Measurements from ENCODE around the gene KIRREL3. TPM values are rescaled to one million over a fixed set of nuclear protein-coding genes. Genes with fewer than 3 reads are reported as not detected.

Gene KIRREL3
- total and polyA plus RNA-seq, 4 donors = 0.90 TPM; not detected in 3

GRCh38 chr11:126660761-126661425 lies 339.7 kb downstream of the KIRREL3 start:
- no peak for DNase-seq
- Histone ChIP-seq H3K9me3 (ENCODE audit: control insufficient read depth, low read length) (no peaks in the 10 kb centered on the region), H3K27ac (ENCODE audit: low read depth in 1 of 2, low read length in 2 of 2) (no peak overlapping the region), H3K4me1 (ENCODE audit: control insufficient read depth in 1 of 2, insufficient read depth in 2 of 2, low read length in 2 of 2) (no peaks in the 10 kb centered on the region), H3K36me3 (ENCODE audit: control insufficient read depth in 1 of 2, insufficient read depth in 2 of 2, low read length in 1 of 2) (no peaks in the 10 kb centered on the region), H3K27me3 (ENCODE audit: control insufficient read depth in 1 of 2, insufficient read depth in 2 of 2, low read length in 1 of 2) (no peaks in the 10 kb centered on the region), H3K4me3 (ENCODE audit: low read length in 2 of 2) (no peak overlapping the region)
- WGBS, 2 donors = 76 to 85% methylated on average over 2 of the region's 2 CpGs
- intact Hi-C loops (cut with DNase I) = no loop called here
- ATAC-seq (ENCODE audit: low FRiP score) = no peak

GRCh38 chr11:126660321-126660720 lies 340.2 kb downstream of the KIRREL3 start:
- intact Hi-C loops (cut with DNase I) = no loop called here
- no peak overlapping the region for H3K27ac ChIP-seq (ENCODE audit: low read depth in 1 of 2, low read length in 2 of 2)
- no peaks in the 10 kb centered on the region for H3K4me1 ChIP-seq (ENCODE audit: control insufficient read depth in 1 of 2, insufficient read depth in 2 of 2, low read length in 2 of 2)
- no peak overlapping the region for H3K4me3 ChIP-seq (ENCODE audit: low read length in 2 of 2)
- H3K9me3 ChIP-seq (ENCODE audit: control insufficient read depth, low read length) = no peaks in the 10 kb centered on the region
- H3K27me3 ChIP-seq (ENCODE audit: control insufficient read depth in 1 of 2, insufficient read depth in 2 of 2, low read length in 1 of 2) = no peaks in the 10 kb centered on the region
- ATAC-seq (ENCODE audit: low FRiP score) (no peak), DNase-seq (no peak)
- no peaks in the 10 kb centered on the region for H3K36me3 ChIP-seq (ENCODE audit: control insufficient read depth in 1 of 2, insufficient read depth in 2 of 2, low read length in 1 of 2)
- WGBS, 2 donors = 55 to 75% methylated on average over 5 of the region's 5 CpGs

DNA sequence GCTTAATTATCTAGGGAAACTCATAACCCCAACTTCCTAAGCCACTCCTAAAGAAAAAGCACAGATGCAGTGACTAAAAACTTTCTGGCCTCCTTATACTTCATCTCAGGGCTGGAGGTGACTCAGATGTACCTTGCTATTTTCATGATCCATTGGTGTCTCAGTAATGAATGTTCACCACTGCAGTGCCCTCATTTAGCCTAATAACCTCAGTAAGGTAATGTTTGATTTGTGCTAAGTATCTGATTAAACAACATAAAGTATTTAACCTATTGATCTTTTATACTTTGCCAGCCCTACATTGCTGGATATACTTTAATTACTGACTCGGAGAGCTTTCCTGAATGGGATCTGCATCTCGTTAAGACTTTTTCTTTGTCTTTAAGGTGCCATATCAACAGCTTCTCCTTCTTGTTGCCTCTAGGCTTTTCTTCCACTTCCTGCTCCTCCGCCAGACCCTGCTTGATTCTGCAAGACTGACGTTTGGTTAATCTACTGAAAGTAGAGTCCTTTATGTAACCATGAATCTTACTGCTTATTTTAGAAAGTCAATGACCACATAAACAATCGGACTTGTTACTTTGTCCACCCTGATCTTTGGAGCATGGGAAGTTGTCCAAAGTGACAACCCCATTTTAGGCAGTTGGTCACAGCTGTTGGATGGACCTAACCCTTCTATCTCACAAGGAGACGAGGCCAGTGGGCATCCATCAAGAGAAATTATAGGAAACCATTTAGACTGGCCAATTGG lies 342.1 kb downstream of the KIRREL3 start:
- 61 to 75% methylated on average over 6 of the region's 6 CpGs for WGBS, 2 donors
- intact Hi-C loops (cut with DNase I) = no loop called here
- Histone ChIP-seq H3K27me3 (ENCODE audit: control insufficient read depth in 1 of 2, insufficient read depth in 2 of 2, low read length in 1 of 2) (no peaks in the 10 kb centered on the region), H3K36me3 (ENCODE audit: control insufficient read depth in 1 of 2, insufficient read depth in 2 of 2, low read length in 1 of 2) (no peaks in the 10 kb centered on the region), H3K4me1 (ENCODE audit: control insufficient read depth in 1 of 2, insufficient read depth in 2 of 2, low read length in 2 of 2) (no peaks in the 10 kb centered on the region), H3K27ac (ENCODE audit: low read depth in 1 of 2, low read length in 2 of 2) (no peak overlapping the region), H3K4me3 (ENCODE audit: low read length in 2 of 2) (no peak overlapping the region), H3K9me3 (ENCODE audit: control insufficient read depth, low read length) (no peaks in the 10 kb centered on the region)
- DNase-seq (no peak), ATAC-seq (ENCODE audit: low FRiP score) (no peak)

GRCh38 chr11:126655807-126656128 lies 344.8 kb downstream of the KIRREL3 start:
- no peak for ATAC-seq (ENCODE audit: low FRiP score)

DNA sequence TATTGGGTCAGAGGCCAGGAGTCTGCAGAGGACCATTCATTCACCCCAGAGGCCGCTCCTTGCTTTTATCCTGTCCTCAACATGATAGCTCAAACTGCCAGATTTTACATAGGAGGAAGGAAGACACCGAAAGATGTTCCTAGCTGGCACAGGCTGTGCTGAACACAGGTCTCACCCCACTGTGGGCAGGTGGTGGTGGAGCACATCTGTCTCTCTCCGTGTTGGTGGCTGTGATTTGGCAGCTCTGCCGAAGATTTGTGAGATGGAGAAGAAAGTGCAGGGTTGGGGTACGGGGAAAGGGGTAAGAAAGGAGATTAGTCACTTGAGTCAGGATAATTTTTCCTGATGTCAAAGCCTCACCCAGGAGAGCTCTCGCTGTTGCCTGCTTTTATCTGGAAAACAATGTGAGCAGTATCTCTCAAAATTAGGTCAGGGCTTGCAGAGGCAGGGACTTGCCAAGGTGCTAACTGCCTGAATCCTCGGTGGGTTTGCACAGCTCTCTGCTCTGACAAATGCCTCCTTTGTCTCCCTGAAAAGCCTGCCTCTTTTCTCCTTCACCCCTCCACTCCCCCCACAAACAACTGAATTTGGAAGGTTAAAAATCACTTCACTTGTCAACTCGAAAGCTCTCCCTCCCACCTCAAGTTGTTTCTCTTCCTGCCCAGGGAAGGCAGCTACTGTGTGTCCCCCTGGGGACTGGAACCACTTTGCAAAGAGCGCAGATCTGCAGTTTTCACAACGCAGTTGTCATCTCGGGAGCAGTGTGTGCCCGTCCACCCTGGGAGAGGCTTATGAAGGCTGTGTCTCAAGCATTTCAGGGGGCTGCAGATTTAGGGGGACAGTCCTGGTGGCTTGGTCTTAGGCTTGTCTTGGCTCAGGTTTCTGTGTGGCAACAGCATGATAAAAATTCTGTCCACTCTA lies 345.4 kb downstream of the KIRREL3 start:
- Histone ChIP-seq H3K36me3 (ENCODE audit: control insufficient read depth in 1 of 2, insufficient read depth in 2 of 2, low read length in 1 of 2) (no peaks in the 10 kb centered on the region), H3K9me3 (ENCODE audit: control insufficient read depth, low read length) (no peaks in the 10 kb centered on the region), H3K4me1 (ENCODE audit: control insufficient read depth in 1 of 2, insufficient read depth in 2 of 2, low read length in 2 of 2) (no peaks in the 10 kb centered on the region), H3K4me3 (ENCODE audit: low read length in 2 of 2) (no peak overlapping the region), H3K27me3 (ENCODE audit: control insufficient read depth in 1 of 2, insufficient read depth in 2 of 2, low read length in 1 of 2) (no peaks in the 10 kb centered on the region), H3K27ac (ENCODE audit: low read depth in 1 of 2, low read length in 2 of 2) (no peak overlapping the region)
- no peak for ATAC-seq (ENCODE audit: low FRiP score)
- intact Hi-C loops (cut with DNase I) = no loop called here
- 19 to 24% methylated on average over 12 of the region's 12 CpGs for WGBS, 2 donors
- DNase-seq = no peak

More at GRCh38 chr11:126655807-126656128, 344.8 kb downstream of the KIRREL3 start:
- H3K36me3 ChIP-seq (ENCODE audit: control insufficient read depth in 1 of 2, insufficient read depth in 2 of 2, low read length in 1 of 2) = no peaks in the 10 kb centered on the region
- H3K4me3 ChIP-seq (ENCODE audit: low read length in 2 of 2) = no peak overlapping the region
- no peaks in the 10 kb centered on the region for H3K9me3 ChIP-seq (ENCODE audit: control insufficient read depth, low read length)
- intact Hi-C loops (cut with DNase I) = no loop called here
- DNase-seq = no peak
- WGBS, 2 donors = 9 to 12% methylated on average over 2 of the region's 2 CpGs
- H3K27me3 ChIP-seq (ENCODE audit: control insufficient read depth in 1 of 2, insufficient read depth in 2 of 2, low read length in 1 of 2) = no peaks in the 10 kb centered on the region
- H3K27ac ChIP-seq (ENCODE audit: low read depth in 1 of 2, low read length in 2 of 2) = no peak overlapping the region
- no peaks in the 10 kb centered on the region for H3K4me1 ChIP-seq (ENCODE audit: control insufficient read depth in 1 of 2, insufficient read depth in 2 of 2, low read length in 2 of 2)

GRCh38 chr11:126653040-126653439 lies 347.5 kb downstream of the KIRREL3 start:
- Histone ChIP-seq H3K4me1 (ENCODE audit: control insufficient read depth in 1 of 2, insufficient read depth in 2 of 2, low read length in 2 of 2) (no peaks in the 10 kb centered on the region), H3K4me3 (ENCODE audit: low read length in 2 of 2) (no peak overlapping the region), H3K27ac (ENCODE audit: low read depth in 1 of 2, low read length in 2 of 2) (no peak overlapping the region), H3K36me3 (ENCODE audit: control insufficient read depth in 1 of 2, insufficient read depth in 2 of 2, low read length in 1 of 2) (no peaks in the 10 kb centered on the region), H3K9me3 (ENCODE audit: control insufficient read depth, low read length) (no peaks in the 10 kb centered on the region), H3K27me3 (ENCODE audit: control insufficient read depth in 1 of 2, insufficient read depth in 2 of 2, low read length in 1 of 2) (no peaks in the 10 kb centered on the region)
- DNase-seq = no peak
- WGBS, 2 donors = 80 to 82% methylated on average over 8 of the region's 8 CpGs
- no peak for ATAC-seq (ENCODE audit: low FRiP score)
- intact Hi-C loops (cut with DNase I) = no loop called here

DNA sequence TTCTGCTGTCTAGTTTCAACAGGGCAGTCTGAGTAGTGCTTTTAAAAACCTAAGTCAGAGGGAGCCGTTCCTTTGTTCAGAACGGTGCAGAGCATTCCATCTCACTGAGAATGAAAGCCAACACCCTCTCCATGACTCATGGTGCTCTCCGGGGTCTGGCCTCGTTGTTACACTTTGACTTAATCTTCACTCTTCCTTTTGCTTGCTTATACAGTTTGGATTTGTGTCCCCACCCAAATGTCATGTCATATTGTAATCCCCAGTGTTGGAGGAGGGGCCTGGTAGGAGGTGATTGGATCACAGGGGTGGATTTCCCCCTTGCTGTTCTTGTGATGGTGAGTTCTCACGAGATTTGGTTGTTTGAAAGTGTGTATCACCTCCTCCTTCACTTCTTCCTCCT lies 352.8 kb downstream of the KIRREL3 start:
- Histone ChIP-seq H3K36me3 (ENCODE audit: control insufficient read depth in 1 of 2, insufficient read depth in 2 of 2, low read length in 1 of 2) (no peaks in the 10 kb centered on the region), H3K27ac (ENCODE audit: low read depth in 1 of 2, low read length in 2 of 2) (no peak overlapping the region), H3K4me3 (ENCODE audit: low read length in 2 of 2) (no peak overlapping the region), H3K9me3 (ENCODE audit: control insufficient read depth, low read length) (no peaks in the 10 kb centered on the region), H3K4me1 (ENCODE audit: control insufficient read depth in 1 of 2, insufficient read depth in 2 of 2, low read length in 2 of 2) (no peaks in the 10 kb centered on the region), H3K27me3 (ENCODE audit: control insufficient read depth in 1 of 2, insufficient read depth in 2 of 2, low read length in 1 of 2) (no peaks in the 10 kb centered on the region)
- DNase-seq (no peak), ATAC-seq (ENCODE audit: low FRiP score) (no peak)
- intact Hi-C loops (cut with DNase I) = no loop called here
- 39% methylated on average over 5 of the region's 5 CpGs for WGBS, 2 donors

DNA sequence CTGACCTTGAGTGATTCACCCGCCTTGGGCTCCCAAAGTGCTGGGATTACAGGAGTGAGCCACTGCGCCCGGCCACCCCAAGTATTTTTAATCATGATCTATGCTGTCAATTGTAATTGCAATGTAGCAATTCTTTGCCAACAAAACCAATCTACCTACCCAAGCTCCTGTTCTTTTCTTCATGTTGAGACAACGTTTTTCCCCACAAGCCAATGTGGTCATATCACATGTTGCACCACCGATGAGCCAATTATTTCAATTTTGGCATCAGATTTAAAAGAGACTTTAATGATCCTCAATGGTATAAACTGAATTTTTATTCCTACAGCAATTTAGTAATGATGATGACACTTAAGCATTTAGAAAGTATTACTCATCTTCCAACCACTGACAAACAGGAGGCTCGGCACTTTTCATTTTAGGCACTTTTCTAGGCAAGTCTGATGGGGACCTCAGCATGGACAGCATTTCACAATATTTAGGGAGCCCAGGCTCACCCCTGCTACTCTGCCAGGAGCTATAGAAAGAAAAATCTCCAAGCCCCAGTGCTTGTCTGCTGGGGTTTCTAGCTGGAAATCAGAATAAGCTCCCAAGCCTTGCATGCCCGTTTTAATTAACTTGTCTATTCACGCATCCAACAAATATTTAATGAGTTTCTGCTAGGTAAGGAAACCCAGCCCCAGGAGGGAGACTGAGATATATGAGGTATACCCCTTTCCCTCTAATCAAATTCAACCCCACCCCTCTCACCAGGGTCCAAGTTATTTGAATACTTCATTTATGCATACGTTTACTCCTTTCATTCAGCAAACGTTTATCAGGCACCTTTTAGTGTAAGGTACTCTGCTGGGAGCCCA lies 353.6 kb downstream of the KIRREL3 start:
- Histone ChIP-seq H3K36me3 (ENCODE audit: control insufficient read depth in 1 of 2, insufficient read depth in 2 of 2, low read length in 1 of 2) (no peaks in the 10 kb centered on the region), H3K4me3 (ENCODE audit: low read length in 2 of 2) (no peak overlapping the region), H3K4me1 (ENCODE audit: control insufficient read depth in 1 of 2, insufficient read depth in 2 of 2, low read length in 2 of 2) (no peaks in the 10 kb centered on the region), H3K27me3 (ENCODE audit: control insufficient read depth in 1 of 2, insufficient read depth in 2 of 2, low read length in 1 of 2) (peaks cover 0 to 3% of the 10 kb centered on the region in 2 donors), H3K27ac (ENCODE audit: low read depth in 1 of 2, low read length in 2 of 2) (no peak overlapping the region), H3K9me3 (ENCODE audit: control insufficient read depth, low read length) (no peaks in the 10 kb centered on the region)
- WGBS, 2 donors = 84% methylated on average over 10 of the region's 10 CpGs
- intact Hi-C loops (cut with DNase I) = no loop called here
- no peak for DNase-seq
- no peak for ATAC-seq (ENCODE audit: low FRiP score)
